ENCODE results near the gene ANKS1B.

ANKS1B gene

GRCh38 chr12:99108924-99109323 lies 875.8 kb downstream of the ANKS1B start:
- Histone ChIP-seq H3K27ac (ENCODE audit: low read depth in 2 of 2, low read length in 2 of 2) (no peak overlapping the region), H3K4me3 (ENCODE audit: low read length in 2 of 2) (no peak overlapping the region), H3K27me3 (ENCODE audit: control insufficient read depth in 2 of 2, insufficient read depth in 2 of 2, low read length in 2 of 2) (no peaks in the 10 kb centered on the region), H3K36me3 (ENCODE audit: control insufficient read depth in 2 of 2, insufficient read depth in 2 of 2, low read length in 2 of 2) (no peaks in the 10 kb centered on the region), H3K9ac (ENCODE audit: low read depth in 1 of 2, low read length in 2 of 2) (no peak overlapping the region), H3K9me3 (ENCODE audit: control insufficient read depth in 2 of 2, low read length in 2 of 2) (no peaks in the 10 kb centered on the region), H3K4me1 (ENCODE audit: control insufficient read depth in 2 of 2, insufficient read depth in 2 of 2, low read length in 2 of 2) (no peaks in the 10 kb centered on the region)

- Histone ChIP-seq H3K36me3 (ENCODE audit: control insufficient read depth in 2 of 2, insufficient read depth in 2 of 2, low read length in 2 of 2) (no peaks in the 10 kb centered on the region), H3K27me3 (ENCODE audit: control insufficient read depth in 2 of 2, insufficient read depth in 2 of 2, low read length in 2 of 2) (no peaks in the 10 kb centered on the region), H3K9me3 (ENCODE audit: control insufficient read depth in 2 of 2, low read length in 2 of 2) (no peaks in the 10 kb centered on the region), H3K9ac (ENCODE audit: low read depth in 1 of 2, low read length in 2 of 2) (no peak overlapping the region), H3K4me3 (ENCODE audit: low read length in 2 of 2) (no peak overlapping the region), H3K27ac (ENCODE audit: low read depth in 2 of 2, low read length in 2 of 2) (no peak overlapping the region), H3K4me1 (ENCODE audit: control insufficient read depth in 2 of 2, insufficient read depth in 2 of 2, low read length in 2 of 2) (no peaks in the 10 kb centered on the region)
Measured at GRCh38 chr12:99099786-99100185, 885.0 kb downstream of the ANKS1B start.

- no peaks in the 10 kb centered on the region for H3K9me3 ChIP-seq (ENCODE audit: control insufficient read depth in 2 of 2, low read length in 2 of 2)
- no peak overlapping the region for H3K27ac ChIP-seq (ENCODE audit: low read depth in 2 of 2, low read length in 2 of 2)
- H3K4me1 ChIP-seq (ENCODE audit: control insufficient read depth in 2 of 2, insufficient read depth in 2 of 2, low read length in 2 of 2): no peaks in the 10 kb centered on the region
Measured at GRCh38 chr12:99097171-99097570, 887.6 kb downstream of the ANKS1B start.

GRCh38 chr12:99093166-99093565 lies 891.6 kb downstream of the ANKS1B start:
- H3K4me3 ChIP-seq (ENCODE audit: low read length in 2 of 2): no peak overlapping the region
- no peaks in the 10 kb centered on the region for H3K36me3 ChIP-seq (ENCODE audit: control insufficient read depth in 2 of 2, insufficient read depth in 2 of 2, low read length in 2 of 2)
- no peak overlapping the region for H3K27ac ChIP-seq (ENCODE audit: low read depth in 2 of 2, low read length in 2 of 2)
- H3K27me3 ChIP-seq (ENCODE audit: control insufficient read depth in 2 of 2, insufficient read depth in 2 of 2, low read length in 2 of 2): no peaks in the 10 kb centered on the region
- no peak overlapping the region for H3K9ac ChIP-seq (ENCODE audit: low read depth in 1 of 2, low read length in 2 of 2)
- no peaks in the 10 kb centered on the region for H3K4me1 ChIP-seq (ENCODE audit: control insufficient read depth in 2 of 2, insufficient read depth in 2 of 2, low read length in 2 of 2)
- no peaks in the 10 kb centered on the region for H3K9me3 ChIP-seq (ENCODE audit: control insufficient read depth in 2 of 2, low read length in 2 of 2)

More at GRCh38 chr12:99097171-99097570, 887.6 kb downstream of the ANKS1B start:
- Histone ChIP-seq H3K4me3 (ENCODE audit: low read length in 2 of 2) (no peak overlapping the region), H3K9ac (ENCODE audit: low read depth in 1 of 2, low read length in 2 of 2) (no peak overlapping the region), H3K27me3 (ENCODE audit: control insufficient read depth in 2 of 2, insufficient read depth in 2 of 2, low read length in 2 of 2) (no peaks in the 10 kb centered on the region), H3K36me3 (ENCODE audit: control insufficient read depth in 2 of 2, insufficient read depth in 2 of 2, low read length in 2 of 2) (no peaks in the 10 kb centered on the region)

GRCh38 chr12:99092100-99092851 lies 892.5 kb downstream of the ANKS1B start:
- H3K36me3 ChIP-seq (ENCODE audit: control insufficient read depth in 2 of 2, insufficient read depth in 2 of 2, low read length in 2 of 2): no peaks in the 10 kb centered on the region
- no peak overlapping the region for H3K4me3 ChIP-seq (ENCODE audit: low read length in 2 of 2)
- no peaks in the 10 kb centered on the region for H3K27me3 ChIP-seq (ENCODE audit: control insufficient read depth in 2 of 2, insufficient read depth in 2 of 2, low read length in 2 of 2)
- H3K9ac ChIP-seq (ENCODE audit: low read depth in 1 of 2, low read length in 2 of 2): no peak overlapping the region
- no peaks in the 10 kb centered on the region for H3K4me1 ChIP-seq (ENCODE audit: control insufficient read depth in 2 of 2, insufficient read depth in 2 of 2, low read length in 2 of 2)
- no peaks in the 10 kb centered on the region for H3K9me3 ChIP-seq (ENCODE audit: control insufficient read depth in 2 of 2, low read length in 2 of 2)
- no peak overlapping the region for H3K27ac ChIP-seq (ENCODE audit: low read depth in 2 of 2, low read length in 2 of 2)

- Histone ChIP-seq H3K4me1 (ENCODE audit: control insufficient read depth in 2 of 2, insufficient read depth in 2 of 2, low read length in 2 of 2) (no peaks in the 10 kb centered on the region), H3K27me3 (ENCODE audit: control insufficient read depth in 2 of 2, insufficient read depth in 2 of 2, low read length in 2 of 2) (no peaks in the 10 kb centered on the region), H3K36me3 (ENCODE audit: control insufficient read depth in 2 of 2, insufficient read depth in 2 of 2, low read length in 2 of 2) (no peaks in the 10 kb centered on the region), H3K27ac (ENCODE audit: low read depth in 2 of 2, low read length in 2 of 2) (no peak overlapping the region), H3K4me3 (ENCODE audit: low read length in 2 of 2) (no peak overlapping the region), H3K9me3 (ENCODE audit: control insufficient read depth in 2 of 2, low read length in 2 of 2) (no peaks in the 10 kb centered on the region), H3K9ac (ENCODE audit: low read depth in 1 of 2, low read length in 2 of 2) (no peak overlapping the region)
Measured at GRCh38 chr12:99087278-99087677, 897.5 kb downstream of the ANKS1B start.

- no peak overlapping the region for H3K9ac ChIP-seq (ENCODE audit: low read depth in 1 of 2, low read length in 2 of 2)
- H3K4me3 ChIP-seq (ENCODE audit: low read length in 2 of 2): no peak overlapping the region
- no peaks in the 10 kb centered on the region for H3K36me3 ChIP-seq (ENCODE audit: control insufficient read depth in 2 of 2, insufficient read depth in 2 of 2, low read length in 2 of 2)
- H3K9me3 ChIP-seq (ENCODE audit: control insufficient read depth in 2 of 2, low read length in 2 of 2): no peaks in the 10 kb centered on the region
- H3K4me1 ChIP-seq (ENCODE audit: control insufficient read depth in 2 of 2, insufficient read depth in 2 of 2, low read length in 2 of 2): no peaks in the 10 kb centered on the region
- no peak overlapping the region for H3K27ac ChIP-seq (ENCODE audit: low read depth in 2 of 2, low read length in 2 of 2)
- no peaks in the 10 kb centered on the region for H3K27me3 ChIP-seq (ENCODE audit: control insufficient read depth in 2 of 2, insufficient read depth in 2 of 2, low read length in 2 of 2)
Measured at GRCh38 chr12:99079811-99080210, 904.9 kb downstream of the ANKS1B start.

- Histone ChIP-seq H3K4me1 (ENCODE audit: control insufficient read depth in 2 of 2, insufficient read depth in 2 of 2, low read length in 2 of 2) (no peaks in the 10 kb centered on the region), H3K9ac (ENCODE audit: low read depth in 1 of 2, low read length in 2 of 2) (no peak overlapping the region), H3K36me3 (ENCODE audit: control insufficient read depth in 2 of 2, insufficient read depth in 2 of 2, low read length in 2 of 2) (no peaks in the 10 kb centered on the region), H3K27ac (ENCODE audit: low read depth in 2 of 2, low read length in 2 of 2) (no peak overlapping the region), H3K9me3 (ENCODE audit: control insufficient read depth in 2 of 2, low read length in 2 of 2) (no peaks in the 10 kb centered on the region), H3K4me3 (ENCODE audit: low read length in 2 of 2) (no peak overlapping the region), H3K27me3 (ENCODE audit: control insufficient read depth in 2 of 2, insufficient read depth in 2 of 2, low read length in 2 of 2) (no peaks in the 10 kb centered on the region)
Measured at GRCh38 chr12:99068993-99069747, 915.6 kb downstream of the ANKS1B start.

- Histone ChIP-seq H3K4me1 (ENCODE audit: control insufficient read depth in 2 of 2, insufficient read depth in 2 of 2, low read length in 2 of 2) (no peaks in the 10 kb centered on the region), H3K36me3 (ENCODE audit: control insufficient read depth in 2 of 2, insufficient read depth in 2 of 2, low read length in 2 of 2) (no peaks in the 10 kb centered on the region), H3K9me3 (ENCODE audit: control insufficient read depth in 2 of 2, low read length in 2 of 2) (no peaks in the 10 kb centered on the region), H3K4me3 (ENCODE audit: low read length in 2 of 2) (no peak overlapping the region), H3K9ac (ENCODE audit: low read depth in 1 of 2, low read length in 2 of 2) (no peak overlapping the region), H3K27me3 (ENCODE audit: control insufficient read depth in 2 of 2, insufficient read depth in 2 of 2, low read length in 2 of 2) (no peaks in the 10 kb centered on the region), H3K27ac (ENCODE audit: low read depth in 2 of 2, low read length in 2 of 2) (no peak overlapping the region)
Measured at GRCh38 chr12:99067171-99067785, 917.5 kb downstream of the ANKS1B start.

- Histone ChIP-seq H3K9me3 (ENCODE audit: control insufficient read depth in 2 of 2, low read length in 2 of 2) (no peaks in the 10 kb centered on the region), H3K4me1 (ENCODE audit: control insufficient read depth in 2 of 2, insufficient read depth in 2 of 2, low read length in 2 of 2) (no peaks in the 10 kb centered on the region), H3K27ac (ENCODE audit: low read depth in 2 of 2, low read length in 2 of 2) (no peak overlapping the region), H3K4me3 (ENCODE audit: low read length in 2 of 2) (no peak overlapping the region), H3K27me3 (ENCODE audit: control insufficient read depth in 2 of 2, insufficient read depth in 2 of 2, low read length in 2 of 2) (no peaks in the 10 kb centered on the region), H3K9ac (ENCODE audit: low read depth in 1 of 2, low read length in 2 of 2) (no peak overlapping the region), H3K36me3 (ENCODE audit: control insufficient read depth in 2 of 2, insufficient read depth in 2 of 2, low read length in 2 of 2) (no peaks in the 10 kb centered on the region)
Measured at GRCh38 chr12:99066726-99067125, 918.0 kb downstream of the ANKS1B start.

All from mucosa of rectum (tissue), 2 donors.